ENCODE measurements around the gene HOXB6. TPM values are rescaled to one million over a fixed set of nuclear protein-coding genes. Genes with fewer than 3 reads are reported as not detected.

Gene HOXB6
- total RNA-seq, 1 donor from 2014 or later: not detected

DNA sequence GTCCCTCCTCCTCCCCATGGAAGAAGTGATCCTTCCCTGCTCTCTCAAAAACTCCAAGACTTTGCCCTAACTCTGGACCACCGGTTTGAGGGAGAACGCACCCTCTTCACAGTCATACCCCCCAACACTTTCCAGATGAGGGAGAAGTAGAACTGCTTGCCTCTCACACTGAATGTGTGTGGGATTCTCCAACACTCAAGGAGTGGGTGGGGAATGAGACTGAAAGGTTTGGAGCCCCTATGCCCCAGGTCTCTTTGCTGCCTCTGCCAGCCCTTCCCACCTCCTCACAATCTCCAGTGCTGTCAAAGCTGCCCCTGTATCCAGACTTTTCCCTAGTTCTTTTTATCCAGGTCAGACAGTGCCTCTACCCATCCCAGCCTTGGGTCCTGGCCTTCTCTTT, 38.1 kb downstream of the HOXB6 start:
- H3K27ac Mint-ChIP-seq (ENCODE audit: unreplicated experiment): no peak overlapping the region
- H3K27me3 Mint-ChIP-seq (ENCODE audit: unreplicated experiment): peaks cover 34% of the 10 kb centered on the region

DNA sequence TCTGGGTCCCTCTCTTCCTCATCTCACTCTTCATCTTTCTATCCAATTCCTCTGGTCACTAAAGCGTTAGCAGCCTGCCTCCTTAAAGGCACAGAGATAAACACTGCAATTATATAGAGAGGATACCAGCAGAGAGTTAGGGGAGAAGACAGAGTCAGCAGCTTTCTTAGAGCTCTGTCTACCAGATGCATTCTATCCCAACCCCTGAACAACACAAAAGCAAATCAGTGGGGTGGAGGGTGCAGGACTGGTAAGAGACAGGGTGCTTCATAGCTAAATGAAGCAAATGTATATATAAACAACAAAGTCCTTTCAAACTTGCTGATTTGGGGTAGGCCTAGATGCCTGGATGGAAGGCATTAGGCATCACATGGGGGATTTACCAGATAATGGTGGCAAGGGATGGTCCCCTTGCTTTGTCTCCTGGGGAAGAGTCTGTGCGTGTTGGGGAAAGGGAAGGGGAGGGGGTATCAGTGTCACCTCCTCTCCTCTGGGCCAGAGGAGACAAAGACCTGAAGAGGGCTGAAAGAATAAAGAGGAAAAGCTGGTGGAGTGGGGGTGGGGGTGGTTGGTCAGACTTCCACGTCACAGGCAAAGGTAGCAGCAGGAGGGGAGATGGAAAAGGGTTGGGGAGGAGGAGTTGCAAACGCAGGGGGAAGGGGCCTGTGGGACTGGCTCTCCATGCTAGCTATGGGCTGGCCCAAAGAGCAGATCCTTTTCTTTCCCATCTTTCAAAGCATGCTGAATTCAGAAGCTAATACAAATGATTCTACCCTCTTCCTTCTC, 38.7 kb downstream of the HOXB6 start:
- no peak for TF ChIP-seq CTCF (IDR thresholded peaks at IDR 0.05)
- Mint-ChIP-seq H3K4me3 (ENCODE audit: unreplicated experiment) (no peak overlapping the region), H3K27me3 (ENCODE audit: unreplicated experiment) (peaks cover 34% of the 10 kb centered on the region), H3K36me3 (ENCODE audit: unreplicated experiment) (no peaks in the 10 kb centered on the region), H3K4me1 (ENCODE audit: unreplicated experiment) (no peaks in the 10 kb centered on the region), H3K27ac (ENCODE audit: unreplicated experiment) (no peak overlapping the region), H3K9me3 (ENCODE audit: unreplicated experiment) (no peaks in the 10 kb centered on the region)
- no peak for DNase-seq (ENCODE audit: extremely low spot score, unreplicated experiment)

More for the DNA sequence above, 38.1 kb downstream of the HOXB6 start:
- H3K9me3 Mint-ChIP-seq (ENCODE audit: unreplicated experiment): no peaks in the 10 kb centered on the region
- no peak for DNase-seq (ENCODE audit: extremely low spot score, unreplicated experiment)
- no peaks in the 10 kb centered on the region for H3K36me3 Mint-ChIP-seq (ENCODE audit: unreplicated experiment)
- no peak overlapping the region for H3K4me3 Mint-ChIP-seq (ENCODE audit: unreplicated experiment)
- no peaks in the 10 kb centered on the region for H3K4me1 Mint-ChIP-seq (ENCODE audit: unreplicated experiment)
- TF ChIP-seq CTCF (IDR thresholded peaks at IDR 0.05): no peak

GRCh38 chr17:48565022-48565554, 39.7 kb downstream of the HOXB6 start:
- DNase-seq (ENCODE audit: extremely low spot score, unreplicated experiment): no peak
- TF ChIP-seq CTCF (IDR thresholded peaks at IDR 0.05): no peak
- Mint-ChIP-seq H3K27me3 (ENCODE audit: unreplicated experiment) (peaks cover 36% of the 10 kb centered on the region), H3K27ac (ENCODE audit: unreplicated experiment) (no peak overlapping the region), H3K9me3 (ENCODE audit: unreplicated experiment) (no peaks in the 10 kb centered on the region), H3K4me3 (ENCODE audit: unreplicated experiment) (no peak overlapping the region), H3K4me1 (ENCODE audit: unreplicated experiment) (no peaks in the 10 kb centered on the region), H3K36me3 (ENCODE audit: unreplicated experiment) (no peaks in the 10 kb centered on the region)

- Mint-ChIP-seq H3K9me3 (ENCODE audit: unreplicated experiment) (no peaks in the 10 kb centered on the region), H3K36me3 (ENCODE audit: unreplicated experiment) (no peaks in the 10 kb centered on the region), H3K27ac (ENCODE audit: unreplicated experiment) (no peak overlapping the region), H3K4me1 (ENCODE audit: unreplicated experiment) (no peaks in the 10 kb centered on the region), H3K27me3 (ENCODE audit: unreplicated experiment) (peaks cover 43% of the 10 kb centered on the region), H3K4me3 (ENCODE audit: unreplicated experiment) (no peak overlapping the region)
- no peak for TF ChIP-seq CTCF (IDR thresholded peaks at IDR 0.05)
- no peak for DNase-seq (ENCODE audit: extremely low spot score, unreplicated experiment)
These were observed 40.4 kb downstream of the HOXB6 start for GRCh38 chr17:48564188-48565021.

- no peaks in the 10 kb centered on the region for H3K36me3 Mint-ChIP-seq (ENCODE audit: unreplicated experiment)
- DNase-seq (ENCODE audit: extremely low spot score, unreplicated experiment): no peak
- TF ChIP-seq CTCF (IDR thresholded peaks at IDR 0.05): no peak
- H3K4me3 Mint-ChIP-seq (ENCODE audit: unreplicated experiment): no peak overlapping the region
- H3K9me3 Mint-ChIP-seq (ENCODE audit: unreplicated experiment): no peaks in the 10 kb centered on the region
- peaks cover 48% of the 10 kb centered on the region for H3K27me3 Mint-ChIP-seq (ENCODE audit: unreplicated experiment)
- no peaks in the 10 kb centered on the region for H3K4me1 Mint-ChIP-seq (ENCODE audit: unreplicated experiment)
- no peak overlapping the region for H3K27ac Mint-ChIP-seq (ENCODE audit: unreplicated experiment)
These were observed 41.0 kb downstream of the HOXB6 start for GRCh38 chr17:48563867-48564187.
